Kidney (tissue), 14 donors: ENCODE data around the gene P2RX6. TPM values are rescaled to one million over a fixed set of nuclear protein-coding genes. Genes with fewer than 3 reads are reported as not detected.

Experiments used
- DNase-seq, 5 donors: peaks; one replicate each; pipeline ENCODE4 v3.0.0-alpha.2; 2013 to 2020
- FAIRE-seq: peaks from 2 replicates; lab custom pipeline; 2012; peaks lifted over from hg19 to GRCh38; lab: Jason Lieb, UNC
- H3K27ac ChIP-seq, 2 donors: one replicate each; pipeline ENCODE4 v1.7.0; 2013; ENCODE audit warnings: low read depth in 2 of 2, low read length in 2 of 2, inconsistent platforms in 1 of 2
- H3K27me3 ChIP-seq: one replicate; pipeline ENCODE4 v1.7.1; 2013; ENCODE audit warnings: low read length, inconsistent platforms; ENCODE audit not compliant: control insufficient read depth, insufficient read depth
- H3K36me3 ChIP-seq, 3 donors: one replicate each; pipeline versions ENCODE4 v1.7.0 to v1.7.1; 2013; ENCODE audit warnings: low read length in 3 of 3, control low read depth in 1 of 3, inconsistent platforms in 1 of 3; ENCODE audit not compliant: insufficient read depth in 3 of 3, control insufficient read depth in 2 of 3
- H3K4me1 ChIP-seq, 3 donors: one replicate each; pipeline versions ENCODE4 v1.7.0 to v1.7.1; 2013; ENCODE audit warnings: low read length in 3 of 3, inconsistent platforms in 1 of 3, low read depth in 1 of 3; ENCODE audit not compliant: control insufficient read depth in 2 of 3, insufficient read depth in 2 of 3
- H3K4me3 ChIP-seq, 3 donors: one replicate each; pipeline versions ENCODE4 v1.7.0 to v1.8.1; 2013; ENCODE audit warnings: low read length in 3 of 3, control low read depth in 1 of 3, inconsistent platforms in 1 of 3
- H3K9ac ChIP-seq, 3 donors: one replicate each; pipeline versions ENCODE4 v1.7.0 to v1.7.1; 2013; ENCODE audit warnings: low read length in 3 of 3, control low read depth in 1 of 3, inconsistent platforms in 1 of 3
- H3K9me3 ChIP-seq, 3 donors: one replicate each; pipeline versions ENCODE4 v1.7.0 to v1.7.1; 2013; ENCODE audit warnings: low read length in 3 of 3, control low read depth in 1 of 3, inconsistent platforms in 1 of 3; ENCODE audit not compliant: control insufficient read depth in 2 of 3, insufficient read depth in 1 of 3
- CTCF ChIP-seq: IDR thresholded peaks from 3 replicates; pipeline ENCODE4 v1.5.1; 2012; ENCODE audit warnings: mild to moderate bottlenecking, moderate library complexity, borderline replicate concordance; ENCODE audit not compliant: insufficient read depth; ENCODE audit errors: extremely low read depth
- intact Hi-C: fragments of 100-400 bp; cut with DNase I; formaldehyde crosslinking; loops from one replicate; pipeline ENCODE4 v1.11.1; 2022
- polyA plus RNA-seq: library from polyadenylated mRNA; stranded (reverse); fragments of 350-450 nt; fragmentation: Illumina TruSeq; extraction: RNeasy Lipid Tissue Mini Kit (QIAGEN cat#74804); gene quantifications from one replicate; pipeline ENCODE4 v1.2.3, GENCODE V29; 2014; ENCODE audit warnings: low read depth, low replicate concordance; ENCODE audit not compliant: insufficient read depth
- total RNA-seq: library from RNA; stranded (reverse); fragmentation: NEBNext Ultra II Directional; extraction: Animal tissue kit (Norgen Biotek cat#: 25700); gene quantifications from one replicate; pipeline ENCODE4 v1.2.1, GENCODE V29; 2021
- donor health status: control.
- donor health status: control.
- donor health status: control.
- donor health status: control.
- donor health status: control.
- donor health status: DM: yes; HTN: yes; CAD: no.
- donor health status: Normal renal cell carcinoma (clear cell type).

P2RX6 gene
- total and polyA plus RNA-seq, 2 donors from 2014 or later = 1.0 to 1.6 TPM

GRCh38 chr22:20972933-20973577, 41.9 kb upstream of the P2RX6 start:
- no peak overlapping the region for H3K4me3 ChIP-seq
- intact Hi-C loops = no loop called here
- H3K4me1 ChIP-seq = no peaks in the 10 kb centered on the region
- no peaks in the 10 kb centered on the region for H3K36me3 ChIP-seq
- no peak for TF ChIP-seq CTCF
- H3K9ac ChIP-seq = no peak overlapping the region
- H3K9me3 ChIP-seq = no peaks in the 10 kb centered on the region
- no peak overlapping the region for H3K27ac ChIP-seq
- FAIRE-seq = no peak
- no peaks in the 10 kb centered on the region for H3K27me3 ChIP-seq
- no peak for DNase-seq

- TF ChIP-seq CTCF = no peak
- H3K4me3 ChIP-seq = no peak overlapping the region
- no peak overlapping the region for H3K27ac ChIP-seq
- no peaks in the 10 kb centered on the region for H3K9me3 ChIP-seq
- DNase-seq (peak in 1 of 5 donors; percentile 68), FAIRE-seq (no peak)
- no peaks in the 10 kb centered on the region for H3K4me1 ChIP-seq
- no peak overlapping the region for H3K9ac ChIP-seq
- intact Hi-C loops = no loop called here
- H3K36me3 ChIP-seq = no peaks in the 10 kb centered on the region
- no peaks in the 10 kb centered on the region for H3K27me3 ChIP-seq
Observed at GRCh38 chr22:20973634-20974286, 41.2 kb upstream of the P2RX6 start.

GRCh38 chr22:20974336-20974955, 40.5 kb upstream of the P2RX6 start:
- Histone ChIP-seq H3K27me3 (no peaks in the 10 kb centered on the region), H3K9ac (no peak overlapping the region), H3K9me3 (no peaks in the 10 kb centered on the region), H3K4me3 (no peak overlapping the region), H3K36me3 (no peaks in the 10 kb centered on the region), H3K4me1 (peaks cover 0 to under 1% (median under 1%) of the 10 kb centered on the region in 3 donors), H3K27ac (no peak overlapping the region)
- TF ChIP-seq CTCF = no peak
- FAIRE-seq (no peak), DNase-seq (no peak)
- intact Hi-C loops = no loop called here
